Trophoblast cell (in vitro differentiated cells and primary cell): ENCODE results near the gene DCLK2.

Source experiments
- DNase-seq, 2 donors: peaks; one replicate each; pipeline ENCODE4 v3.0.0-alpha.2; 2016
- H2AFZ ChIP-seq: 2 replicates; pipeline ENCODE4 v1.6.1; 2013; ENCODE audit warnings: low read length, moderate library complexity, mild to moderate bottlenecking; ENCODE audit not compliant: insufficient read depth, poor library complexity
- H2AK5ac ChIP-seq: 2 replicates; pipeline ENCODE4 v1.6.1; 2013; ENCODE audit warnings: mild to moderate bottlenecking, low read length
- H2BK120ac ChIP-seq: 2 replicates; pipeline ENCODE4 v1.6.1; 2013; ENCODE audit warnings: low read length, mild to moderate bottlenecking, moderate library complexity; ENCODE audit not compliant: insufficient read depth, poor library complexity
- H2BK12ac ChIP-seq: 2 replicates; pipeline ENCODE4 v1.6.1; 2013; ENCODE audit warnings: mild to moderate bottlenecking, low read length, moderate library complexity
- H2BK5ac ChIP-seq: 2 replicates; pipeline ENCODE4 v1.6.1; 2013; ENCODE audit warnings: low read length, low read depth, moderate library complexity, mild to moderate bottlenecking; ENCODE audit not compliant: poor library complexity
- H3K14ac ChIP-seq: 2 replicates; pipeline ENCODE4 v1.6.1; 2013; ENCODE audit warnings: mild to moderate bottlenecking, low read length
- H3K18ac ChIP-seq: 2 replicates; pipeline ENCODE4 v1.6.1; 2013; ENCODE audit warnings: mild to moderate bottlenecking, low read length
- H3K23ac ChIP-seq: 2 replicates; pipeline ENCODE4 v1.6.1; 2013; ENCODE audit warnings: low read length
- H3K27ac ChIP-seq: 2 replicates; pipeline ENCODE4 v1.5.1; 2013; ENCODE audit warnings: low read depth, mild to moderate bottlenecking, inconsistent platforms, low read length, moderate library complexity
- H3K27me3 ChIP-seq: 2 replicates; pipeline ENCODE4 v1.6.1; 2013; ENCODE audit warnings: inconsistent platforms, mild to moderate bottlenecking, low read length, moderate library complexity; ENCODE audit not compliant: insufficient read depth
- H3K36me3 ChIP-seq, 2 experiments: 1 replicate in 1 of 2; 2 replicates in 1 of 2; pipeline ENCODE4 v1.6.1; 2013; ENCODE audit warnings: low read length in 2 of 2, mild to moderate bottlenecking in 2 of 2, moderate library complexity in 1 of 2; ENCODE audit not compliant: insufficient read depth in 2 of 2, control insufficient read depth in 1 of 2
- H3K4ac ChIP-seq: 2 replicates; pipeline ENCODE4 v1.6.1; 2013; ENCODE audit warnings: low read depth, mild to moderate bottlenecking, low read length, moderate library complexity
- H3K4me1 ChIP-seq, 2 experiments: 1 replicate in 1 of 2; 2 replicates in 1 of 2; pipeline ENCODE4 v1.6.1; 2013; ENCODE audit warnings: low read length in 2 of 2, mild to moderate bottlenecking in 2 of 2, moderate library complexity in 1 of 2; ENCODE audit not compliant: insufficient read depth in 2 of 2, control insufficient read depth in 1 of 2
- H3K4me2 ChIP-seq: 2 replicates; pipeline ENCODE4 v1.6.1; 2013; ENCODE audit warnings: inconsistent platforms, mild to moderate bottlenecking, low read length, moderate library complexity
- H3K4me3 ChIP-seq: 2 replicates; pipeline ENCODE4 v1.5.1; 2013; ENCODE audit warnings: mild to moderate bottlenecking, low read depth, low read length, inconsistent platforms
- H3K79me1 ChIP-seq: one replicate; pipeline ENCODE4 v1.6.1; 2013; ENCODE audit warnings: low read length
- H3K79me2 ChIP-seq: 2 replicates; pipeline ENCODE4 v1.6.1; 2013; ENCODE audit warnings: low read length, mild to moderate bottlenecking; ENCODE audit not compliant: control insufficient read depth, insufficient read depth, poor library complexity
- H3K9ac ChIP-seq: 2 replicates; pipeline ENCODE4 v1.6.1; 2013; ENCODE audit warnings: mild to moderate bottlenecking, low read length
- H3K9me3 ChIP-seq: 2 replicates; pipeline ENCODE4 v1.6.1; 2013; ENCODE audit warnings: low read depth, mild to moderate bottlenecking, control low read depth, inconsistent platforms, low read length; ENCODE audit not compliant: insufficient read depth
- H4K12ac ChIP-seq: 2 replicates; pipeline ENCODE4 v1.6.1; 2013; ENCODE audit warnings: low read depth, mild to moderate bottlenecking, low read length, moderate library complexity
- H4K8ac ChIP-seq: 2 replicates; pipeline ENCODE4 v1.6.1; 2013; ENCODE audit warnings: low read depth, mild to moderate bottlenecking, low read length, moderate library complexity
- H4K91ac ChIP-seq: one replicate; pipeline ENCODE4 v1.6.1; 2013; ENCODE audit warnings: low read depth, mild to moderate bottlenecking, low read length, moderate library complexity
- WGBS: extraction: QIAGEN DNeasy Blood & Tissue Kit; methylation state at CpG from one replicate; pipeline ENCODE4 v1.1.7; 2013; ENCODE audit warnings: missing lambda C conversion rate; ENCODE audit not compliant: insufficient read length, insufficient coverage; ENCODE audit errors: extremely low coverage; 5-methylcytosine and 5-hydroxymethylcytosine counted together

The DCLK2 gene

GRCh38 chr4:150283689-150284088 is 205.4 kb downstream of the DCLK2 start:
- Histone ChIP-seq H3K9me3 (no peaks in the 10 kb centered on the region), H3K79me1 (no peaks in the 10 kb centered on the region), H3K4me1 (peaks cover 5% of the 10 kb centered on the region in 2 experiments), H2AFZ (no peak overlapping the region), H3K4ac (no peak overlapping the region), H2BK120ac (no peak overlapping the region), H2BK5ac (no peak overlapping the region), H3K27ac (no peak overlapping the region), H3K36me3 (peaks cover 2% of the 10 kb centered on the region in 2 experiments), H4K91ac (no peak overlapping the region), H3K27me3 (no peaks in the 10 kb centered on the region), H3K4me2 (no peak overlapping the region), H3K9ac (no peak overlapping the region), H4K12ac (no peak overlapping the region), H2AK5ac (no peak overlapping the region), H2BK12ac (no peak overlapping the region), H3K14ac (no peak overlapping the region), H3K23ac (no peak overlapping the region), H4K8ac (no peak overlapping the region), H3K18ac (no peak overlapping the region), H3K4me3 (no peak overlapping the region), H3K79me2 (no peaks in the 10 kb centered on the region)
- DNase-seq = no peak
- WGBS = no CpG with 5 or more reads among the region's 1 CpG

- H3K14ac ChIP-seq = no peak overlapping the region
- no peaks in the 10 kb centered on the region for H3K4me1 ChIP-seq
- no peaks in the 10 kb centered on the region for H3K79me1 ChIP-seq
- H3K4me3 ChIP-seq = no peak overlapping the region
- no peak overlapping the region for H4K91ac ChIP-seq
- no peak overlapping the region for H3K9ac ChIP-seq
- peaks cover 2% of the 10 kb centered on the region in 2 experiments for H3K36me3 ChIP-seq
- no peak overlapping the region for H2BK120ac ChIP-seq
- H3K79me2 ChIP-seq = no peaks in the 10 kb centered on the region
- no peak for DNase-seq
- H4K8ac ChIP-seq = no peak overlapping the region
- H4K12ac ChIP-seq = no peak overlapping the region
- H3K4me2 ChIP-seq = no peak overlapping the region
- H3K9me3 ChIP-seq = no peaks in the 10 kb centered on the region
- no peak overlapping the region for H3K27ac ChIP-seq
- no peak overlapping the region for H2BK12ac ChIP-seq
- H3K18ac ChIP-seq = no peak overlapping the region
- no CpG with 5 or more reads among the region's 6 CpGs for WGBS
- no peak overlapping the region for H2AK5ac ChIP-seq
- H3K23ac ChIP-seq = no peak overlapping the region
- H3K4ac ChIP-seq = no peak overlapping the region
- H2BK5ac ChIP-seq = no peak overlapping the region
- no peak overlapping the region for H2AFZ ChIP-seq
- no peaks in the 10 kb centered on the region for H3K27me3 ChIP-seq
Measured at GRCh38 chr4:150286656-150287055, 208.4 kb downstream of the DCLK2 start.

- Histone ChIP-seq H4K12ac (no peak overlapping the region), H3K9me3 (no peaks in the 10 kb centered on the region), H3K23ac (no peak overlapping the region), H3K4ac (no peak overlapping the region), H3K4me1 (no peaks in the 10 kb centered on the region), H2AFZ (no peak overlapping the region), H3K4me3 (no peak overlapping the region), H3K36me3 (no peaks in the 10 kb centered on the region), H4K8ac (no peak overlapping the region), H2BK12ac (no peak overlapping the region), H3K18ac (no peak overlapping the region), H4K91ac (no peak overlapping the region), H3K27me3 (no peaks in the 10 kb centered on the region), H3K4me2 (no peak overlapping the region), H3K79me2 (no peaks in the 10 kb centered on the region), H2AK5ac (no peak overlapping the region), H3K14ac (no peak overlapping the region), H3K9ac (no peak overlapping the region), H2BK5ac (no peak overlapping the region), H3K27ac (no peak overlapping the region), H2BK120ac (no peak overlapping the region), H3K79me1 (no peaks in the 10 kb centered on the region)
- WGBS = no CpG with 5 or more reads among the region's 2 CpGs
- no peak for DNase-seq
Measured at GRCh38 chr4:150289198-150289597, 211.0 kb downstream of the DCLK2 start.

- no peak overlapping the region for H3K27ac ChIP-seq
- no peaks in the 10 kb centered on the region for H3K27me3 ChIP-seq
- WGBS = no CpG with 5 or more reads among the region's 3 CpGs
Measured at GRCh38 chr4:150289881-150290280, 211.6 kb downstream of the DCLK2 start.

More at GRCh38 chr4:150289881-150290280, 211.6 kb downstream of the DCLK2 start:
- Histone ChIP-seq H4K12ac (no peak overlapping the region), H2AFZ (no peak overlapping the region), H3K14ac (no peak overlapping the region), H2BK5ac (no peak overlapping the region), H3K79me1 (no peaks in the 10 kb centered on the region), H3K79me2 (no peaks in the 10 kb centered on the region), H3K4ac (no peak overlapping the region), H3K9ac (no peak overlapping the region), H3K4me2 (no peak overlapping the region), H2BK12ac (no peak overlapping the region), H3K18ac (no peak overlapping the region), H4K91ac (no peak overlapping the region), H3K23ac (peak overlapping the region; percentile 49), H2BK120ac (no peak overlapping the region), H2AK5ac (no peak overlapping the region), H4K8ac (no peak overlapping the region), H3K9me3 (no peaks in the 10 kb centered on the region), H3K36me3 (no peaks in the 10 kb centered on the region), H3K4me3 (no peak overlapping the region), H3K4me1 (no peaks in the 10 kb centered on the region)
- DNase-seq = no peak
